Measurements from ENCODE around the gene HELT.

HELT gene

DNA sequence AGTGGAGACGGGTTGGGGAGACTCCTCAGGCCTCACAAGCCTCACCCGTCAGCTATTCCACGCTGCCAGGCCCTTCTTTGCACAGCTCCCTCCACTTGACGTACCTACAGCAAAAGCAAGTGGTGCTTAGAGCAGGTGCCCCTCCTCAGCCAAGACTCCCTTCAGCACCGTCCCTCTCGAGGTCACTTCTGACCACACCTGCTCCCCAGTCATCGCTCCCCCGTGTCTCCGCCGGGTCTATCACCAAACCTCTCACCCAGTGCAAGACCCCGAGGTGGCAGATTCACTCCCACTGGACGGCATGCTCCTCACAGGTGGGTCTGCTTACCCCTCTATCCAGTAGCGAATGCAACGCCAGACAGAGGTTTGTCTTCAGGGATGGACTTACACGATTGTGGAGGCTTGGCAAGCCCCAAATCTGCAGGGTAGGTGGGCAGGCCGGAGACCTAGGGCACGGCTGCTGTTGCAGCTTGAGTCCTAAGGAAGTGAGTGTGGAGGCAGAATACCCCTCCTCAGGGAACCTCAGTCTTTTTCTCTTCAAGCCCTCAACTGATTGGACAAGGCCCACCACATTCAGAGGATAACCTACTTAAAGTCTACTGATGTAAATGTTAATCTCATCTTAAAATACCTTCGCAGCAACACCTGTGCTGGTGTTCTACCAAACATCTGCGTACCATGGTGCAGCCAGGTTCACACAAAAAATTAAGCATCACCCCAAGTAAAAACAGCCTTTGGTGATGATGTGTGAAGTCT is 14.5 kb upstream of the HELT start:
- no peak for ATAC-seq
- TF ChIP-seq TCF4 (CRISPR knock-in tag; IDR thresholded peaks at IDR 0.05; ENCODE audit: borderline replicate concordance) = no peak
- no peak for TF ChIP-seq SNAI2 (CRISPR knock-in tag; IDR thresholded peaks at IDR 0.05)
- TF ChIP-seq, protein P1, sequence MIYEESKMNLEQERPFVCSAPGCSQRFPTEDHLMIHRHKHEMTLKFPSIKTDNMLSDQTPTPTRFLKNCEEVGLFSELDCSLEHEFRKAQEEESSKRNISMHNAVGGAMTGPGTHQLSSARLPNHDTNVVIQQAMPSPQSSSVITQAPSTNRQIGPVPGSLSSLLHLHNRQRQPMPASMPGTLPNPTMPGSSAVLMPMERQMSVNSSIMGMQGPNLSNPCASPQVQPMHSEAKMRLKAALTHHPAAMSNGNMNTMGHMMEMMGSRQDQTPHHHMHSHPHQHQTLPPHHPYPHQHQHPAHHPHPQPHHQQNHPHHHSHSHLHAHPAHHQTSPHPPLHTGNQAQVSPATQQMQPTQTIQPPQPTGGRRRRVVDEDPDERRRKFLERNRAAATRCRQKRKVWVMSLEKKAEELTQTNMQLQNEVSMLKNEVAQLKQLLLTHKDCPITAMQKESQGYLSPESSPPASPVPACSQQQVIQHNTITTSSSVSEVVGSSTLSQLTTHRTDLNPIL (CRISPR knock-in tag; IDR thresholded peaks at IDR 0.05; ENCODE audit: low read depth) = no peak
- TF ChIP-seq, protein P2, sequence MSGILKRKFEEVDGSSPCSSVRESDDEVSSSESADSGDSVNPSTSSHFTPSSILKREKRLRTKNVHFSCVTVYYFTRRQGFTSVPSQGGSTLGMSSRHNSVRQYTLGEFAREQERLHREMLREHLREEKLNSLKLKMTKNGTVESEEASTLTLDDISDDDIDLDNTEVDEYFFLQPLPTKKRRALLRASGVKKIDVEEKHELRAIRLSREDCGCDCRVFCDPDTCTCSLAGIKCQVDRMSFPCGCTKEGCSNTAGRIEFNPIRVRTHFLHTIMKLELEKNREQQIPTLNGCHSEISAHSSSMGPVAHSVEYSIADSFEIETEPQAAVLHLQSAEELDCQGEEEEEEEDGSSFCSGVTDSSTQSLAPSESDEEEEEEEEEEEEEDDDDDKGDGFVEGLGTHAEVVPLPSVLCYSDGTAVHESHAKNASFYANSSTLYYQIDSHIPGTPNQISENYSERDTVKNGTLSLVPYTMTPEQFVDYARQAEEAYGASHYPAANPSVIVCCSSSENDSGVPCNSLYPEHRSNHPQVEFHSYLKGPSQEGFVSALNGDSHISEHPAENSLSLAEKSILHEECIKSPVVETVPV (CRISPR knock-in tag; IDR thresholded peaks at IDR 0.05) = no peak
- TF ChIP-seq, protein P3, sequence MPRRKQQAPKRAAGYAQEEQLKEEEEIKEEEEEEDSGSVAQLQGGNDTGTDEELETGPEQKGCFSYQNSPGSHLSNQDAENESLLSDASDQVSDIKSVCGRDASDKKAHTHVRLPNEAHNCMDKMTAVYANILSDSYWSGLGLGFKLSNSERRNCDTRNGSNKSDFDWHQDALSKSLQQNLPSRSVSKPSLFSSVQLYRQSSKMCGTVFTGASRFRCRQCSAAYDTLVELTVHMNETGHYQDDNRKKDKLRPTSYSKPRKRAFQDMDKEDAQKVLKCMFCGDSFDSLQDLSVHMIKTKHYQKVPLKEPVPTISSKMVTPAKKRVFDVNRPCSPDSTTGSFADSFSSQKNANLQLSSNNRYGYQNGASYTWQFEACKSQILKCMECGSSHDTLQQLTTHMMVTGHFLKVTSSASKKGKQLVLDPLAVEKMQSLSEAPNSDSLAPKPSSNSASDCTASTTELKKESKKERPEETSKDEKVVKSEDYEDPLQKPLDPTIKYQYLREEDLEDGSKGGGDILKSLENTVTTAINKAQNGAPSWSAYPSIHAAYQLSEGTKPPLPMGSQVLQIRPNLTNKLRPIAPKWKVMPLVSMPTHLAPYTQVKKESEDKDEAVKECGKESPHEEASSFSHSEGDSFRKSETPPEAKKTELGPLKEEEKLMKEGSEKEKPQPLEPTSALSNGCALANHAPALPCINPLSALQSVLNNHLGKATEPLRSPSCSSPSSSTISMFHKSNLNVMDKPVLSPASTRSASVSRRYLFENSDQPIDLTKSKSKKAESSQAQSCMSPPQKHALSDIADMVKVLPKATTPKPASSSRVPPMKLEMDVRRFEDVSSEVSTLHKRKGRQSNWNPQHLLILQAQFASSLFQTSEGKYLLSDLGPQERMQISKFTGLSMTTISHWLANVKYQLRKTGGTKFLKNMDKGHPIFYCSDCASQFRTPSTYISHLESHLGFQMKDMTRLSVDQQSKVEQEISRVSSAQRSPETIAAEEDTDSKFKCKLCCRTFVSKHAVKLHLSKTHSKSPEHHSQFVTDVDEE (CRISPR knock-in tag; IDR thresholded peaks at IDR 0.05) = no peak
- TF ChIP-seq OSR1 (CRISPR knock-in tag; IDR thresholded peaks at IDR 0.05) = no peak
- no peak for TF ChIP-seq ZFP30 (CRISPR knock-in tag; IDR thresholded peaks at IDR 0.05)
- TF ChIP-seq ISL1 (CRISPR knock-in tag; IDR thresholded peaks at IDR 0.05) = no peak
- TF ChIP-seq ARNTL (CRISPR knock-in tag; IDR thresholded peaks at IDR 0.05; ENCODE audit: borderline replicate concordance, low read depth) = no peak
- TF ChIP-seq, protein P4, sequence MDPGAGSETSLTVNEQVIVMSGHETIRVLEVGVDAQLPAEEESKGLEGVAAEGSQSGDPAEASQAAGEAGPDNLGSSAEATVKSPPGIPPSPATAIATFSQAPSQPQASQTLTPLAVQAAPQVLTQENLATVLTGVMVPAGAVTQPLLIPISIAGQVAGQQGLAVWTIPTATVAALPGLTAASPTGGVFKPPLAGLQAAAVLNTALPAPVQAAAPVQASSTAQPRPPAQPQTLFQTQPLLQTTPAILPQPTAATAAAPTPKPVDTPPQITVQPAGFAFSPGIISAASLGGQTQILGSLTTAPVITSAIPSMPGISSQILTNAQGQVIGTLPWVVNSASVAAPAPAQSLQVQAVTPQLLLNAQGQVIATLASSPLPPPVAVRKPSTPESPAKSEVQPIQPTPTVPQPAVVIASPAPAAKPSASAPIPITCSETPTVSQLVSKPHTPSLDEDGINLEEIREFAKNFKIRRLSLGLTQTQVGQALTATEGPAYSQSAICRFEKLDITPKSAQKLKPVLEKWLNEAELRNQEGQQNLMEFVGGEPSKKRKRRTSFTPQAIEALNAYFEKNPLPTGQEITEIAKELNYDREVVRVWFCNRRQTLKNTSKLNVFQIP (CRISPR knock-in tag; IDR thresholded peaks at IDR 0.05; ENCODE audit: borderline replicate concordance, low read depth) = no peak
- TF ChIP-seq RARB (CRISPR knock-in tag; IDR thresholded peaks at IDR 0.05) = no peak
- no peak for TF ChIP-seq BACH2 (CRISPR knock-in tag; IDR thresholded peaks at IDR 0.05; ENCODE audit: borderline replicate concordance)

DNA sequence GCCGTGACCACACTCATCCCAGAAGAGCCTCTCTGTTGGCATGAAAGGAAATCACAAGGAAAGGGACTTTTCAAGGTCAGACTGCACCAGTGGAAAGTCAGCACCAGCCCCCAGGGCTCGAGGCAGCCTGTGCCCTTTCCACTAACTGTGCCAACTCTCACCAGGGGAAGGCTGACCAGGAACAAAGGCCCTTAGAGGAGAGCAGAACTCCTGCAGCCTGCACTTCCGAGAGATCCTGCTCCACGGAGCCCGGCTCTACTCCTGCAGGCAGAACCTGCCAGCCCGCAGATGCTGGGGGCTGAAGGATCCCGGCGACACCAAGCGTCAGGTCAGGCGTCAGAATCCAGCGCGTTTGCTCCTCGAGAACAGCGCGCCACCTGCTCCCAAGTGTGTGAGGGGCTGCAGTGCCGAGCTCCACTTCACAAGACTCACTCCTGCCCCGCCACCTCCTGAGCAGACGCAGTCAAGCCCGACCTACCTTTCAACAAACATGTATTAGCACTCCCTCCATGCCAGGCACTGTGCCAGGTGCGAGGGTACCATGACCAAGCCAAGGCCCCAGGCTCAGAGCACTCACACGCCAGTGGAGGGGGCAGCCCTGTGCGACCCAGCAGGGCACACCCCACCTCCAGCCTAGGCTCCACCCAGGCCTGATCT is 13.6 kb upstream of the HELT start:
- peak; percentile 72 for ATAC-seq

DNA sequence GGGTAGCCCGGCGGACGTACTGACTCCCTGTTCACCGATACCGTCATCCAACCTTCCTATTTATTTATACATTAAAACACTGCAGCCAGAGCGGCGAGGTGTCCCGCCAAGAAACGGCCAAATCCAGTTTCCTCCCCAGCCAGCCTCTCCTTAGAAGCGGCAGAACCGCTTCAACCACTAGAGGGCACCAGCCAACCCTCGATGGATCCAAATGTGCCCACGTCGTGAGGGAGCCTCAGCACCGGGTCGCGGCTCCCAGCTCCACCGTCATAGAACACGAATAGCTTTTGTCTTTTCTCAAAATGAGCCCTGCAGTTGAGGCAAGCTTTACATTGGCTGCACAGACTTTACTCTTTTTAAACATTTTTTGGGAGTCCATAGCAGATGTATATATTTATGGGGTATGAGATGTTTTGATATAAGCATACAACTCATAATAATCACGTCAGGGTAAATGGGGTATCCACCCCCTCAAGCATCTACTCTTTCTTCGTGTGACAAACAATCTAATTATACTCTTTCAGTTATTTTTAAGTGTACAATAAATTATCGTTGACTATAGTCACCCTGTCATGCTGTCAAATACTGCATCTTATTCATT is 13.0 kb upstream of the HELT start:
- ATAC-seq = peak; percentile 98
- TF ChIP-seq BACH2 (CRISPR knock-in tag; IDR thresholded peaks at IDR 0.05; ENCODE audit: borderline replicate concordance) (no peak), PPARA (CRISPR knock-in tag; IDR thresholded peaks at IDR 0.05; ENCODE audit: borderline replicate concordance) (no peak)
- TF ChIP-seq, protein P3 (CRISPR knock-in tag; IDR thresholded peaks at IDR 0.05) = no peak

More for the DNA sequence above, 13.6 kb upstream of the HELT start:
- TF ChIP-seq ZFP3 (CRISPR knock-in tag; IDR thresholded peaks at IDR 0.05) (no peak), BACH2 (CRISPR knock-in tag; IDR thresholded peaks at IDR 0.05; ENCODE audit: borderline replicate concordance) (no peak), ZC3H10 (CRISPR knock-in tag; IDR thresholded peaks at IDR 0.05) (no peak), ESRRG (CRISPR knock-in tag; IDR thresholded peaks at IDR 0.05) (no peak), TCF4 (CRISPR knock-in tag; IDR thresholded peaks at IDR 0.05; ENCODE audit: borderline replicate concordance) (no peak), ZNF70 (CRISPR knock-in tag; IDR thresholded peaks at IDR 0.05) (no peak), CSDC2 (CRISPR knock-in tag; IDR thresholded peaks at IDR 0.05) (no peak)
